ENCODE results near the gene ITGAV. TPM values are rescaled to one million over a fixed set of nuclear protein-coding genes. Genes with fewer than 3 reads are reported as not detected.

Gene ITGAV
- total and polyA plus RNA-seq, 2 donors (not counting 3 experiments of a cell fraction or from before 2014, with no cell fraction given) = 61.8 to 131 TPM

- H3K9me3 ChIP-seq (replicated peaks; ENCODE audit: control insufficient read depth, insufficient read depth, low read length) = no peaks in the 10 kb centered on the region
- H3K9ac ChIP-seq (replicated peaks; ENCODE audit: extremely low read depth, insufficient read depth, low read length) = no peak overlapping the region
- POLR2A ChIA-PET = no interaction called here
- H4K20me1 ChIP-seq (replicated peaks; ENCODE audit: control insufficient read depth, extremely low read depth, insufficient read depth, low read length) = no peaks in the 10 kb centered on the region
- H3K9me1 ChIP-seq (replicated peaks; ENCODE audit: control insufficient read depth, extremely low read depth, insufficient read depth, low read length) = peaks cover 2% of the 10 kb centered on the region
- BruUV-seq (replicated peaks) = no TSS peak
- no peak overlapping the region for H3K4me2 ChIP-seq (ENCODE audit: insufficient read depth, low read length)
- H3K4me1 ChIP-seq (ENCODE audit: control insufficient read depth, extremely low read depth, insufficient read depth, low read length) = no peaks in the 10 kb centered on the region
- intact Hi-C loops (cut with micrococcal nuclease) = no loop called here
- H3K4me3 ChIP-seq (replicated peaks in 1 of 3; ENCODE audit: insufficient read depth in 1 of 3, low read depth in 1 of 3, low read length in 3 of 3) = no peak overlapping the region
- peaks cover 14 to 50% of the 10 kb centered on the region in 2 experiments for H3K36me3 ChIP-seq (ENCODE audit: control insufficient read depth in 2 of 2, extremely low read depth in 1 of 2, insufficient read depth in 2 of 2, low read length in 2 of 2)
- FAIRE-seq = no peak
- H3K79me2 ChIP-seq (ENCODE audit: control insufficient read depth, insufficient read depth, low read length) = no peaks in the 10 kb centered on the region
- H3K27ac ChIP-seq (ENCODE audit: insufficient read depth, low read depth, low read length) = no peak overlapping the region
- H3K27me3 ChIP-seq (ENCODE audit: control insufficient read depth in 2 of 2, insufficient read depth in 2 of 2, low read length in 2 of 2) = no peaks in the 10 kb centered on the region
- dilution Hi-C loops (cut with MboI; ENCODE audit: extremely low pct_ligation_motif_present, low sequenced_read_pairs) = no loop called here
- no peak for TF ChIP-seq MAX (IDR thresholded peaks at IDR 0.05; ENCODE audit: insufficient read depth, insufficient read length)
- TF ChIP-seq EZH2 (IDR thresholded peaks at IDR 0.05; ENCODE audit: borderline replicate concordance, low read depth, low read length, severe bottlenecking) = no peak
- no peak for TF ChIP-seq POLR2A (IDR thresholded peaks at IDR 0.05; ENCODE audit: low read depth, low read length)
- CTCF ChIA-PET = interaction anchor here (1.4 kb wide), 1 partner anchor 23 kb away, joined by 3 read pairs; no protein-coding TSS in a partner anchor
- DNase-seq (ENCODE audit: low read depth, low spot score) = no peak
- no peak overlapping the region for H2AFZ ChIP-seq (ENCODE audit: low read depth, low read length)
Observed at GRCh38 chr2:186664385-186665043, 74.7 kb downstream of the ITGAV start.

- FAIRE-seq = no peak
- ChIA-PET CTCF (interaction anchor here (1.0 to 1.3 kb wide), 2 partner anchors 11 to 165 kb away, joined by 3 to 5 read pairs; no protein-coding TSS in a partner anchor), POLR2A (no interaction called here)
Observed at GRCh38 chr2:186669146-186669545, 79.3 kb downstream of the ITGAV start.

More at GRCh38 chr2:186669146-186669545, 79.3 kb downstream of the ITGAV start:
- no peak overlapping the region for H3K9ac ChIP-seq (replicated peaks; ENCODE audit: extremely low read depth, insufficient read depth, low read length)
- no peaks in the 10 kb centered on the region for H3K9me3 ChIP-seq (replicated peaks; ENCODE audit: control insufficient read depth, insufficient read depth, low read length)
- no peak overlapping the region for H2AFZ ChIP-seq (ENCODE audit: low read depth, low read length)
- TF ChIP-seq MYC (IDR thresholded peaks at IDR 0.05; ENCODE audit: low read depth, low read length) = no peak
- TF ChIP-seq MAX (IDR thresholded peaks at IDR 0.05; ENCODE audit: insufficient read depth, insufficient read length) = no peak
- TF ChIP-seq CTCF (IDR thresholded peaks at IDR 0.05; ENCODE audit: extremely low read depth in 1 of 2, insufficient read depth in 1 of 2, low read depth in 1 of 2, low read length in 2 of 2) = no peak
- no peak for TF ChIP-seq POLR2A (IDR thresholded peaks at IDR 0.05; ENCODE audit: low read depth, low read length)
- TF ChIP-seq GATA2 (IDR thresholded peaks at IDR 0.05; ENCODE audit: insufficient read depth, insufficient read length, low read depth, low read length) = no peak
- TF ChIP-seq POLR2AphosphoS5 (IDR thresholded peaks at IDR 0.05; ENCODE audit: insufficient read depth, low read depth, low read length) = no peak
- TF ChIP-seq EZH2 (IDR thresholded peaks at IDR 0.05; ENCODE audit: borderline replicate concordance, low read depth, low read length, severe bottlenecking) = no peak
- TF ChIP-seq JUN (IDR thresholded peaks at IDR 0.05; ENCODE audit: borderline replicate concordance, insufficient read depth, insufficient read length, low read depth) = no peak
- no peak for TF ChIP-seq FOS (IDR thresholded peaks at IDR 0.05; ENCODE audit: borderline replicate concordance, insufficient read depth, low read length)
- no peak overlapping the region for H3K27ac ChIP-seq (ENCODE audit: insufficient read depth, low read depth, low read length)
- intact Hi-C loops (cut with micrococcal nuclease) = no loop called here
- no peaks in the 10 kb centered on the region for H3K79me2 ChIP-seq (ENCODE audit: control insufficient read depth, insufficient read depth, low read length)
- dilution Hi-C loops (cut with MboI; ENCODE audit: extremely low pct_ligation_motif_present, low sequenced_read_pairs) = no loop called here
- no TSS peak for BruUV-seq (replicated peaks)
- peaks cover 2% of the 10 kb centered on the region for H4K20me1 ChIP-seq (replicated peaks; ENCODE audit: control insufficient read depth, extremely low read depth, insufficient read depth, low read length)
- H3K4me3 ChIP-seq (replicated peaks in 1 of 3; ENCODE audit: insufficient read depth in 1 of 3, low read depth in 1 of 3, low read length in 3 of 3) = no peak overlapping the region
- H3K27me3 ChIP-seq (ENCODE audit: control insufficient read depth in 2 of 2, insufficient read depth in 2 of 2, low read length in 2 of 2) = no peaks in the 10 kb centered on the region
- DNase-seq (ENCODE audit: low read depth, low spot score) = no peak
- H3K4me1 ChIP-seq (ENCODE audit: control insufficient read depth, extremely low read depth, insufficient read depth, low read length) = no peaks in the 10 kb centered on the region
- H3K9me1 ChIP-seq (replicated peaks; ENCODE audit: control insufficient read depth, extremely low read depth, insufficient read depth, low read length) = no peaks in the 10 kb centered on the region
- H3K4me2 ChIP-seq (ENCODE audit: insufficient read depth, low read length) = no peak overlapping the region
- peaks cover 26 to 65% of the 10 kb centered on the region in 2 experiments for H3K36me3 ChIP-seq (ENCODE audit: control insufficient read depth in 2 of 2, extremely low read depth in 1 of 2, insufficient read depth in 2 of 2, low read length in 2 of 2)
